ENCODE results near the gene UGT1A8.
"Not testable (repeated sequence)": the region's sequence is repeated elsewhere in the genome, so short reads cannot be mapped to it uniquely, and the experiment has no call there.

UGT1A8 gene

GRCh38 chr2:233617476-233617875, at the start of gene UGT1A8:
Gene UGT1A8, plus strand, starts transcription at chr2:233617633. Its CDS starts 75 bp downstream, at chr2:233617708.
- DNase-seq: not testable (repeated sequence)

DNA sequence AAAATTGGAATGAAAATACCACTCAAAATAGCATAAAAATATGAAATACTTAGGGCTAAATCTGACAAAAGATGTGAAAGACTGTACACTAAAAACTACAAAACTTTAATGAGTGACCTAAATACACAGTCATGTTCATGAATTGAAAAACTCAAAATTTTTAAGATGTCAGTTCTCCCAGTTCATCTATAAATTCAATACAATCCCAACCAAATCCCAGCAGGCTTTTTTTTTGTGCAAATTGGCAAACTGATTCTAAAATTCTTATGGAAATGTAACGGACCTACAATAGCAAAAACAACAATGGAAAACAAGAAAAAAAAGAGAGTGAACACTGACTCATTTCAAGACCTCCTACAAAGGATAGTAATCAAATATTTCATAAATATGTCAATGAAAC, 46.4 kb upstream of the UGT1A8 start:
- no peak for DNase-seq

DNA sequence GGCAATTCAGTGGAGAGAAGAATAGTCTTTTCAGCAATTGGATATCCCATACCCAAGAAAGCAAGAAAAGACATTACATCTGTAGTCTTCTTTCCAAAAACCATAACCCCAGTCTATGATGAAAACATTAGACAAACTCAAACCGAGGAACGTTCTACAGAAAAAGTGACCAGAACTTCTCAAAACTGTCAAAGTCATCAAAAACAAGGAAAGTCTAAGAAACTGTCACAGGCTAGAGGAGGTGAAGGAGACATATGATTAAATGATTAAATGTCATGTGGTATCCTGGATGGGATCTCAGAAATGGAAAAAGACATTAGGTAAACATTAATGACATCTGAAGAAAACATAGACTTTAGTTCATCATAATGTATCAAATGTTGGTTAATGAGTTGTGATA, 46.0 kb upstream of the UGT1A8 start:
- DNase-seq: no peak

DNA sequence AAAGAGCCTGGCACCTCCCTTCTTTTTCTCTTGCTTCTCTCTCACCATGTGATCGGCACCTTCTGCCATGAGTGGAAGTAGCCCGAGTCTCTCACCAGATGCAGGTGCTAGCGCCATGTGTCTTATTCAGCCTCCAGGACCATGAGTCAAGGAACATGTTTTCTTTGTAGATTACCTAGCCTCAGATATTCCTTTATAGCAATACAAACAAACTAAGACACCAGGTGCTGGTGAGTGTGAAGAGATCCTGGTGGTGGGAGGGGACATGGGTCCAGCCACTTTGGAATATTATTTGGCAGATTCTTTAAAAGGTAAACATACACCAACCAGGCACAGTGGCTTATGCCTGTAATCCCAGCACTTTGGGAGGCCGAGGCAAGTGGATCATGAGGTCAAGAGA, 45.0 kb upstream of the UGT1A8 start:
- DNase-seq: no peak

DNA sequence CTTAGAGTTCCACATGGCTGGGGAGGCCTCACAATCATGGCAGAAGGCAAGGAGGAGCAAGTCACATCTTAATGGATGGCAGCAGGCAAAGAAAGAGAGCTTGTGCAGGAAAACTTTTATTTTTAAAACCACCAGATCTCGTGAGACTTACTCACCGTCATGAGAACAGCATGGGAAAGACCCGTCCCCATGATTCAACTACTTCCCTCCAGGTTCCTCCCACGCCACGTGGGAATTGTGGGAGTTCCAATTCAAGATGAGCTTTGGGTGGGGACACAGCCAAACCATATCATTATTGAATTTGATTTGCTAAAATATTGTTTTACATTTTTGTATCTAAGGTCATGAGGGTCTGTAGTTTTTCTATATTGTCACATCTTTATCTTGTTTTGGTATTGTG, 40.1 kb upstream of the UGT1A8 start:
- DNase-seq: not testable (repeated sequence)

GRCh38 chr2:233583217-233583965, 34.0 kb upstream of the UGT1A8 start:
- DNase-seq: not testable (repeated sequence)

GRCh38 chr2:233584210-233584609, 33.2 kb upstream of the UGT1A8 start:
- no peak for DNase-seq

- no peak for DNase-seq
Measured at GRCh38 chr2:233588400-233588799, 29.0 kb upstream of the UGT1A8 start.

DNA sequence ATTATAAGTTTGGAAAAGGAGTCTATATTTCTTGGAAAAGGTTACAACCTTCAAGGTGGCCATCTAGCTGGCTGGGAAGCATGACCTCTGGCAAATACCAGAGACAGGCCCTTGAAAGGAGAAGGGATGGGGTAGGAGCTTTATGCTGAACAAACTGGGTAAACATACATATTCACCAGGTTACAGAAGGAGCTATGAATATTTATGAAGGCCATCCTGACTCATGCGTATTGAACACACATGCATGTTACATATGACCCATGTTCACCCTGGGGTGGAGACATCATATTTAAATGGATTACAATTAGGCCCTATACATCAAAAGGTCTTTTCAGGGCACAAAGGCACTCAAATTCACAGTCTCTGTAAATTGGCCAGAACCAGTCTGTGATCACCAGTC, 24.7 kb upstream of the UGT1A8 start:
- DNase-seq: not testable (repeated sequence)

DNA sequence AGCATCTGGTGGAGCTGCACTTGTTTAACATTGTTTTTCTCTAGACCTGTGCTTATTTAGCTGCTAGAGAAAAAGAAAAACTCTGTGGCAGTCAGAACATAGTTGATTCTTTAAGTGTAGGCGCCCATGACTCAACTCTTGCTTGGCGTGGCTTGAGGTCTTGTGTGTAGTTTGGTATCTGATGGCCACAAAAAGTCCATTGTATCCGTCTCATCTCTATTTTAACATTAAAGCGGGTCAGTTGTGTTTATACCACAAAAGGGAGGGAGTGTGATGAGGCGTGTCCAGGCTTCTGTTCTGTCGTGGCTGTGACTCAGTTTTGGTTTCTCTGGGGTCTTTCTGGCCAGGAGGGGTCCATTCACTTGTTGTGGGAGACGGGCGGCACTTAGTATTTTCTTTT, 24.2 kb upstream of the UGT1A8 start:
- no peak for DNase-seq

GRCh38 chr2:233597522-233597921, 19.9 kb upstream of the UGT1A8 start:
- DNase-seq: no peak

DNA sequence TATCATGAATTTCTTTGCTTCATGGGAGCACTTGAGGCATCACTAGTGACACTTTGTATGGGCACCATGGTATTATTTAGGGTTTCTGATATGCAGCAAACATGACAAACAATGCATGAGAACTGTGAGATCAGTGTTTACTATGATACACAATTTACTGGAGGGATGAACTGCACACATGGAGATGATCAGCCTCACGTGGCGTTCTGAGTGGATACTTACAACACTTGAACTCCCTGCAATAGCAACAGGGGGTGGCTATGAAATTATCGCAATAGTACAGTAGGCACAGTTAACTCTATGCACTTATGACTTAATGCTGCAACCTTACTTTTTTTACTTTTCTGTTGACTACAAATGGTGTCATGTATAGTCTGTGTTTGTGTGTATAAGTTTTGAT, 18.5 kb upstream of the UGT1A8 start:
- DNase-seq: no peak

- DNase-seq: no peak
Measured at GRCh38 chr2:233600386-233600785, 17.0 kb upstream of the UGT1A8 start.

DNA sequence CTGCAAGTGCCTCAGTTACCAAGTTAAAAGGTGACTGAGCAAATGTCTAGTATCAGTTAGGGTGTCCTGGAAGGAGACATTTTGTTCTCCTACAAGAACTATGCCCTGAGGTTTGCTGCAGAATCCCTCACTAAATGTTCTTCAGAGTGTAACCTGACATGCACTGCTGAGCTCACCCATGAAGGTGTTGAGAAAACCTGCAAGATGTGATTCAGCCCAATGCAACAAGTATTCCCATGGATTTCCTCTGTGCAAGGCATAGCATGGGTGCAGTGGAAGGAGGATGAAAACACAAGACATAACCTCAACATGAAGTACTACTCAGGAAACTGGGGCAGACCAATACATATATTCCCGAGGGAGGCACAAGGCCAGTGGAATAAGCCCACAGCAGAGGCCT, 15.4 kb upstream of the UGT1A8 start:
- no peak for DNase-seq

DNA sequence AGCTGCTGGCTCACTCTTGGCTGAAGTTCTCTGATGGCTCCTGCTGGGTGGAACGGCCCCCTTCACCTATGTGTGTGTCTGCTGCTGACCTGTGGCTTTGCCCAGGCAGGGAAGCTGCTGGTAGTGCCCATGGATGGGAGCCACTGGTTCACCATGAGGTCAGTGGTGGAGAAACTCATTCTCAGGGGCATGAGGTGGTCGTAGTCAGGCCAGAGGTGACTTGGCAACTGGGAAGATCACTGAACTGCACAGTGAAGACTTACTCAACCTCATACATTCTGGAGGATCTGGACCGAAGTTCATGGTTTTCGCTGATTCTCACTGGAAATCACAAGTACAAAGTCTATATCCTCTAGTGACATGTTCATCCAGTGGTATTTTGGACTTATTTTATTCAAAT, 13.9 kb upstream of the UGT1A8 start:
- DNase-seq: no peak

DNA sequence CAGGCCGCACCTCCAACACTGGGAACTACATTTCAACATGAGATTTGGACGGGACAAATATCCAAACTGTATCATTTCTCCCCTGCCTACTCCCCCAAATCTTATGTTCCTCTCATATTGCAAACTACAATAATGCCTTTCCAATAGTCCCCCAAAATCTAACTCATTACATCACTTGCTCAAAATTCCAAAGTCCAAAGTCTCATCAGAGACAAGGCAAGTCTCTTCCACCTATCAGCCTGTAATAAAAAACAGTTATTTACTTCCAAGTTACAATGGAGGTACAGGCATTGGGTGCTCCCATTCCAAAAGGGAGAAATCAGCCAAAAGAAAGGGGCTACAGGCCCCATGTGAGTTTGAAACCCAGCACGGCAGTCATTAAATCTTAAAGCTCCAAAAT, 12.6 kb upstream of the UGT1A8 start:
- DNase-seq: no peak

GRCh38 chr2:233605680-233606079, 11.8 kb upstream of the UGT1A8 start:
- DNase-seq: no peak

- no peak for DNase-seq
Measured at GRCh38 chr2:233611284-233611683, 6.1 kb upstream of the UGT1A8 start.

- no peak for DNase-seq
Measured at GRCh38 chr2:233620204-233620603, 2.8 kb downstream of the UGT1A8 start.

GRCh38 chr2:233621863-233622262, 4.4 kb downstream of the UGT1A8 start:
- DNase-seq: not testable (repeated sequence)

DNA sequence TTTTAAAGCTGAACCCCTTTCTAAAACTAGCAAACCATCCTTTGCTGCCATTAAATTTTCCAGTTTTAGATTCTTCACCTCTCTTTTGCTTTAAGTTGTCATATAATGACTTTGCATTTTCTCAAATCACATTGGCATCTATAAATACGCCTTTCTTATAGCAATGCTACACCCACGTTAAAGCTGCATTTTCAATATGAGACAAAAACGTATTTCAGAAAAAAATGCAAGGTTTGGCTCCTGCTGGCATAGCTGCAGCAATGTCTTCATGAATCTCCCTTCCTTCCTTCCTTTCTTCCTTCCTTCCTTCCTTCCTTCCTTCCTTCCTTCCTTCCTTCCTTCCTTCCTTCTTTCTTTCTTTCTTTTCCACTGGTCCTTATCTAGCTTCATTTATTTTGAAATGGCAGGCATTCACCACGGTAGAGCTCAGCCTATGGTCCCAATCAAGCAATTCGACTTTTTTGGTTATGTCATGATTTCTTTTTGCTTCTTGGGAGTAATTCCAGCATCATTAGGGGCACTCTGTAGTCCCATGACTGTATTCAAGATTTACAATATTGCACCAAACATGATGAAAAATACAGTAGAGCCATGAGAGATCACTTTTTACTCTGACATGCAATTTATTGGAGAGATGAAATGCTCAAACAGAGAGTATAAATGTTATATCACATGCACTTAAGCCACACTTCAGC, 10.0 kb downstream of the UGT1A8 start:
- no peak for DNase-seq

DNA sequence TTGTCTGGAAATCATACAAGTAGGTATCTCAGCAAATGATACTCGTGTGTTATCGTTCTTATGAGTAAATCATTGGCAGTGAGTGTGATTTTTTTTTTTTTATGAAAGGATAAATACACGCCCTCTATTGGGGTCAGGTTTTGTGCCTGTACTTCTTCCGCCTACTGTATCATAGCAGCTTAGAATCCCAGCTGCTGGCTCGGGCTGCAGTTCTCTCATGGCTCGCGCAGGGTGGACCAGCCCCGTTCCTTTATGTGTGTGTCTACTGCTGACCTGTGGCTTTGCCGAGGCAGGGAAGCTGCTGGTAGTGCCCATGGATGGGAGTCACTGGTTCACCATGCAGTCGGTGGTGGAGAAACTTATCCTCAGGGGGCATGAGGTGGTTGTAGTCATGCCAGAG, 18.9 kb downstream of the UGT1A8 start, which contains the start of gene UGT1A10:
Gene UGT1A10 (plus strand): TSS at position 143 of the 400 bp plus-strand sequence. CDS start 75 bp downstream, at position 218.
- DNase-seq: not testable (repeated sequence)

DNA sequence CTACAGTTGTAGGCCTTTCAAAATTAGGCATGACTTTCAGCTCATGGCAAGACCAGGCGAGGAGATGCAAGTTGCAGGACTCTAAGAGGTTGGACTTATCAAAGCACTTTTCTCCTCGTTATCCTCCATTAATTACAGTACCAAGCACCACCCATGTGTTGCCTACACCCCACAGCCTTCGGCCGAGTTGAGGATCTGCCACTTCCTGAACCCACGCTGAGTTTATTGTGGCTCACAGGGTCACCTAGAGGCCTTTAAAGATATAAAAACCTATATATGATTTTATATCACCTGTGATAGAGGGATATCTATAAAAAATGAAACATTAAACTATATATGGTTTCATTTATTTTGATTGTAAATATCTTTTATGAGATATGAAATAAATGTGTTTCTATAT, 21.4 kb downstream of the UGT1A8 start:
- no peak for DNase-seq

DNA sequence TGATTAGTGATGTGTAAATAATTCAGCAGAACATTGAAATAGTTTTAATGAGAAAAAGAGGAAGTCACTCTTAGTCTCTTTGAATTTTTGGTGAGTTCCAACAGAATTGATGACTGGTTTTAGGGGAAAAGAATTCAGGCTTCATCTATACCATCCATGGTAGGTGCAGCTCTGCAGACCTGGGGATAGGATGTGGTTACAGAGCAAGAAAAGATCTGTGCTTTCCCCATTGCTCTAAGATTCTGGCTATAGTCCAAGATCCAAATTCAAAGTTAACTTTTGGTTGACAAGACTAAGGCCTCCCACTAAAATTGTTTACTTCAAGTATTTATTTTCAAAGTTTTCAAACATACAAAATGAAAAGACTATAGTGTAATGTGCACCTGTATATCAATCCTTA, 22.4 kb downstream of the UGT1A8 start:
- DNase-seq: no peak
